UCSD-AML1 (cell line): ENCODE data around the gene TAS2R10.

ENCODE experiments used
- DNase-seq: peaks from one replicate; lab custom pipeline; 2025; ENCODE audit not compliant: unreplicated experiment; lab: John Stamatoyannopoulos, UW

The TAS2R10 gene

GRCh38 chr12:10779103-10779502 lies 47.1 kb downstream of the TAS2R10 start:
- no peak for DNase-seq
